Fibroblast of lung (primary cell): Measurements from ENCODE around the gene DYRK1A.

ENCODE experiments used
- EZH2 ChIP-seq: IDR thresholded peaks from 2 replicates; pipeline ENCODE4 v1.5.1; 2012; ENCODE audit warnings: low read length, control low read depth, mild to moderate bottlenecking; ENCODE audit errors: missing control alignments
- TF ChIP-seq, protein P1 (sequence below), 2 donors: IDR thresholded peaks in 1 of 2; conservative IDR thresholded peaks in 1 of 2; 1 replicate in 1 of 2; 2 replicates in 1 of 2; pipeline ENCODE4 v1.5.1; 2011 to 2012; ENCODE audit warnings: low read length in 2 of 2, control low read depth in 1 of 2, inconsistent platforms in 1 of 2, low read depth in 1 of 2, mild to moderate bottlenecking in 1 of 2

DNA sequence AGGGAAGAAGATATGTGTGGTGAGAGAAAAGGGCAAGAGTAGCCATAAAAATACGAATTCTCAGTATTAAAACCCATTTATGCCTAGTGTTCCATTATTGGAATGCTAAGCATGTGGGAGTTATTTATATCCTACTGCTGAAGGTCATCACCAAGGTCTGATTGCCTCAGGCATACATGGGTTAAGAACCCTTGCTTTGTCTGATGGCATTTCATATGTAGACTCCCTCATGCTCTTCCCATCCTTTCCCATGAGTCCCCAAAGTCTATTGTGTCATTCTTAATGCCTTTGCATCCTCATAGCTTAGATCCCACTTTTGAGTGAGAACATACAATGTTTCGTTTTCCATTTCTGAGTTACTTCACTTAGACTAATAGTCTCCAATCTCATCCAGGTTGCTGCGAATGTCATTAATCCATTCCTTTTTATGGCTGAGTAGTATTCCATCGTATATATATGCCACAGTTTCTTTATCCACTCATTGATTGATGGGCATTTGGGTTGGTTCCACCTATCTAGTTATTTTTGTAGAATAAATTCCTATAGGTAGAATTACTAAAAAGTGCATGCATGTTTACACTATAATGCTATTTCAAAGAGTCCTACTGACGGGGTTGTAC is 172.5 kb downstream of the DYRK1A start:
- TF ChIP-seq, protein P1, sequence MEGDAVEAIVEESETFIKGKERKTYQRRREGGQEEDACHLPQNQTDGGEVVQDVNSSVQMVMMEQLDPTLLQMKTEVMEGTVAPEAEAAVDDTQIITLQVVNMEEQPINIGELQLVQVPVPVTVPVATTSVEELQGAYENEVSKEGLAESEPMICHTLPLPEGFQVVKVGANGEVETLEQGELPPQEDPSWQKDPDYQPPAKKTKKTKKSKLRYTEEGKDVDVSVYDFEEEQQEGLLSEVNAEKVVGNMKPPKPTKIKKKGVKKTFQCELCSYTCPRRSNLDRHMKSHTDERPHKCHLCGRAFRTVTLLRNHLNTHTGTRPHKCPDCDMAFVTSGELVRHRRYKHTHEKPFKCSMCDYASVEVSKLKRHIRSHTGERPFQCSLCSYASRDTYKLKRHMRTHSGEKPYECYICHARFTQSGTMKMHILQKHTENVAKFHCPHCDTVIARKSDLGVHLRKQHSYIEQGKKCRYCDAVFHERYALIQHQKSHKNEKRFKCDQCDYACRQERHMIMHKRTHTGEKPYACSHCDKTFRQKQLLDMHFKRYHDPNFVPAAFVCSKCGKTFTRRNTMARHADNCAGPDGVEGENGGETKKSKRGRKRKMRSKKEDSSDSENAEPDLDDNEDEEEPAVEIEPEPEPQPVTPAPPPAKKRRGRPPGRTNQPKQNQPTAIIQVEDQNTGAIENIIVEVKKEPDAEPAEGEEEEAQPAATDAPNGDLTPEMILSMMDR (conservative IDR thresholded peaks at IDR 0.05 in 1 of 2, IDR thresholded peaks at IDR 0.05 in 1 of 2; ENCODE audit: low read depth in 1 of 2, low read length in 2 of 2) = no peak
- TF ChIP-seq EZH2 = no peak
